ENCODE data around the gene TBCA.

TBCA gene

DNA sequence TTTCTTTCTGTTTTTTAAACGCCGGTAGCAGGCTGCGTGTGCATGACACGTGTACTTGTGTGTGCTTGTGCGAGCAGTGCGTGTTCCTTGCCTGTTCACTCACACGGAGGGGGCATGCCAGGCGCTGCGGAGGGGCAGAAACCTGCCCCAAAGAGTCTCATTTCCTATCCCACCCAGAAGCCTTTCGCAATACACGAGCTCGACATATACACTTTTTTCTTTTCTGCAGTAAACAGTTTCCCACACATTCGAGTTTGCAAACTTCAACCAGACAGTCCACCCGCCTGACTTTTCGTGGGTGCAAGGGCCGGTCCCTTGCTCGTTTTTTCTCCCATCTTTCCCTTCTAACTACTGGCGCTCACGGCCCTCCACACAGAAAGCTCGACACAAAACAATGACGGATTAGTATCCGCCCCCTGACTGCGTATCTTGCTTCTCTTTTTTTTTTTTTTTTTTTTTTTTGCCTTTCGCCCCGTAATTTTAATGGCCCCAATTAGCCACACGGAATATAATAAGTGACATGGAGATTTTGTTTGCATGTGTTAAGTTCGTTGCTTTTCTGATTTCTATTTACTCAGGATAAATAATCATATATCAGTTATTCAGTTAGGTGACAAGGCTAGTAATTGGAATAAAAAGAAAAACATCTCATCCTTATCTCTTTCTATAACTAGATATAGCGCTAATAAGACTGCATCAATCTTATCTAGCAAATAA is 132.3 kb downstream of the TBCA start:
- DNase-seq (ENCODE audit: low read depth in 2 of 2) = no peak

- DNase-seq (ENCODE audit: low read depth in 2 of 2) = no peak
These were observed 133.1 kb downstream of the TBCA start for GRCh38 chr5:77642738-77643653.

DNA sequence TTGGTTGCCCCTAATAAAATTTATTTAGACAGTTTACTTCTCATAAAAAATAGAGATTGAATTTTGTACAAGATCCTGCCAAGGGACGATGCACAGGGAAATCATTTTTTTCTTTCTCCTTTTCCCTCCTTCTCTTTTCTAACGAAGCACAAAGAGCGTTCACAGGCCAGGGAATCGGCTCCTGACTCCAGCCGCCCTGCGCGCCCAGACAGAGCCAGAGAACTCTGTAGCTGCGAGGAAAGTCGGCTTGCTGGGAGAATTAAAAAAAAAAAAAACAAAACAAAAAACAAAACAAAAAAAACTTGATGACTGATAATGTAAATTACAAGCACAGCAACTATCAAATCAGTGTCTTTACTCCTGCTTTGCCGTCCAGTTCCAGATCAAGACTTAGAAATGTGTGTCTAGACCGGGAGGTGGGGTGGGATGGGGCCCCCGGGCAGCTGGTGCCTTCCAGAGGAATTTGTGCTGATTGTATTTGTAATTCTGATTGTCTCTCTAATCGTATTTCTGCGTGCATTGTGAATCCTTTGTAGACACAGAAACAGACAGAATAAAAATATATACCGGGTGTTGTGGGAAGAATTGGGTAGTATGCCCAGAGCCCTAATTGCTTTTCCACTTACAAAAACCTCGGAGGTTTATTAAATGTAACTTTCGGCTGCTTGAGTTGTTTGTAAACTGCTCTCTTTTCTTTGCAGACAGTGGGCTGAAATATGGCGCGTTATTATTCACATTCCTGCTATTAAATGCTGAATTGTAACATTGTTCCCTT is 134.0 kb downstream of the TBCA start:
- no peak for DNase-seq (ENCODE audit: low read depth in 2 of 2)

- DNase-seq (ENCODE audit: low read depth in 2 of 2) = no peak
These were observed 134.7 kb downstream of the TBCA start for GRCh38 chr5:77641397-77641943.
